Measurements from ENCODE around the gene MRPS26. TPM values are rescaled to one million over a fixed set of nuclear protein-coding genes. Genes with fewer than 3 reads are reported as not detected.

Gene MRPS26
- total RNA-seq, 1 donor from 2014 or later, result 27.3 TPM

DNA sequence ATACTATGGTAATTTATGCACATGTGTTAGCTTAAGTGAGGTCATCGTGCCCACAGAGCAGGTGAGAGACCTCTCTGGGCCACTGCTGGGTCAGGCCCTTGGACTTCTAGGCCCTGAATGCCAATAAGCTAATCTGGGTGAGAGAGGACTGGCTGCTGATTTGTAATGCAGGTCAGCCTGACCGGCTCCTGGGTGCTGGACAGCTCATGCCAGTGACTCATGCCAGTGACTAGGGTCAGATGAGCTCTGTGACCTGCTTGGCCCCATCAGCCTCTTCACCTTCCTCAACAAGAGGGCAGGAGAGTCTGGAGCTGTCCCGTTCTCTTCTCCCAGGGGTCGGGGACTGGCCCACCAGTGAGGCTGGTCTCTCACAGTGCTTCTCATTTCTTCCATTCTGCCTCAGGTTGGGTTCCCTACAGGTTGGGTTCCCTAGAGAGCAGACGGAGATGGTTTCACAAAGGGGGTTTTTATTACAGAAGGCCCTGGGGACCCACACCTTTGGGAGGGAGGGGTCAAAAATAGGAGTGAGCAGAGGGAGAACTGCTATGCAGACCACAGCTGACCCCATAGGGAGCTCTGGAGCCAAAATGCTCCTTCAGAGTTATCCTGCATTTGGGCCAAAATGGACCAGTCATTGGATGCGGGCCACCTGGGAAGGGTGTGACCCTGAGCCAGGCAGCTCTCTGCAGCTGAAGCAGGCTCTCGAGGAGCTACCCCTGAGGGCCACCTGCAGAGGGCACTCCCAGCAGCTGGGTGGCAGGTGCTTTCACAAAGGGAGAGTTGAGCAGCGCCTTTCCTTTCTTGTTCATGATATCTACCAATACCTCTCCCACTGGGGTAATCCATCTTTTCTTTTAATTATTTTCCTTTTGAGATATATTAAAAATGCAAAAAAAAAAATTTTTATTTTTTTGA lies 23.4 kb downstream of the MRPS26 start:
- FAIRE-seq (no peak), DNase-seq (ENCODE audit: low read depth) (no peak)
- Histone ChIP-seq H3K4me2 (ENCODE audit: low read length) (no peak overlapping the region), H3K79me2 (ENCODE audit: insufficient read depth, low read length) (no peaks in the 10 kb centered on the region), H3K9me3 (ENCODE audit: insufficient read depth, low read depth, low read length) (no peaks in the 10 kb centered on the region), H3K4me3 (ENCODE audit: insufficient read depth, low read depth, low read length) (no peak overlapping the region), H4K20me1 (ENCODE audit: insufficient read depth, low read length) (no peaks in the 10 kb centered on the region), H2AFZ (ENCODE audit: low read depth, low read length) (no peak overlapping the region), H3K4me1 (ENCODE audit: insufficient read depth, low read length) (peaks cover 2% of the 10 kb centered on the region), H3K27ac (ENCODE audit: low read depth, low read length) (no peak overlapping the region), H3K9ac (ENCODE audit: low read length) (no peak overlapping the region), H3K27me3 (ENCODE audit: insufficient read depth, low read length) (peaks cover 14% of the 10 kb centered on the region), H3K36me3 (ENCODE audit: insufficient read depth, low read length) (no peaks in the 10 kb centered on the region)
- TF ChIP-seq, protein P1, sequence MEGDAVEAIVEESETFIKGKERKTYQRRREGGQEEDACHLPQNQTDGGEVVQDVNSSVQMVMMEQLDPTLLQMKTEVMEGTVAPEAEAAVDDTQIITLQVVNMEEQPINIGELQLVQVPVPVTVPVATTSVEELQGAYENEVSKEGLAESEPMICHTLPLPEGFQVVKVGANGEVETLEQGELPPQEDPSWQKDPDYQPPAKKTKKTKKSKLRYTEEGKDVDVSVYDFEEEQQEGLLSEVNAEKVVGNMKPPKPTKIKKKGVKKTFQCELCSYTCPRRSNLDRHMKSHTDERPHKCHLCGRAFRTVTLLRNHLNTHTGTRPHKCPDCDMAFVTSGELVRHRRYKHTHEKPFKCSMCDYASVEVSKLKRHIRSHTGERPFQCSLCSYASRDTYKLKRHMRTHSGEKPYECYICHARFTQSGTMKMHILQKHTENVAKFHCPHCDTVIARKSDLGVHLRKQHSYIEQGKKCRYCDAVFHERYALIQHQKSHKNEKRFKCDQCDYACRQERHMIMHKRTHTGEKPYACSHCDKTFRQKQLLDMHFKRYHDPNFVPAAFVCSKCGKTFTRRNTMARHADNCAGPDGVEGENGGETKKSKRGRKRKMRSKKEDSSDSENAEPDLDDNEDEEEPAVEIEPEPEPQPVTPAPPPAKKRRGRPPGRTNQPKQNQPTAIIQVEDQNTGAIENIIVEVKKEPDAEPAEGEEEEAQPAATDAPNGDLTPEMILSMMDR (IDR thresholded peaks at IDR 0.05; ENCODE audit: insufficient read depth, low read depth, low read length), result no peak
- TF ChIP-seq EZH2 (IDR thresholded peaks at IDR 0.05; ENCODE audit: insufficient read depth, low read length), result no peak
- Mint-ChIP-seq H3K27ac (ENCODE audit: unreplicated experiment) (no peak overlapping the region), H3K4me3 (ENCODE audit: unreplicated experiment) (no peak overlapping the region), H3K36me3 (ENCODE audit: low read depth, unreplicated experiment) (no peaks in the 10 kb centered on the region), H3K9me3 (ENCODE audit: unreplicated experiment) (no peaks in the 10 kb centered on the region), H3K4me1 (ENCODE audit: low read depth, unreplicated experiment) (peaks cover 10% of the 10 kb centered on the region), H3K27me3 (ENCODE audit: low read depth, unreplicated experiment) (peaks cover 21% of the 10 kb centered on the region)

DNA sequence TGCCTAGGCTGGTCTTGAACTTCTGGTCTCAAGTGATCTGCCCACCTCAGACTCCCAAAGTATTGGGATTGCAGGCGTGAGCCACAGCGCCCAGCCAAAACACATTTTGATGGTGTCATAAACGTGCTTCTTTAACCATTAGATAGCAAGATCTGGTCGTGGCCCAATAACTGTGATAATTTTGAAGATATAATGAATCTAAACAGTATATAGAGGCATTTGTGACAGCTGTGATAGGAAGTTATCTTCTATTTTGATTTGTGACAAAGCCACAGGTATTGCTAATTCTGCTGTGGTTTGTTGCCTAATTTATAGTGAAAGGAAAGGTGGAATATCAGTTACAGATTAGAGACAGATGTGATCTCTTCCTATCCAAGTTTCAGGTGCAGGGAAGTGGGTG lies 24.9 kb downstream of the MRPS26 start:
- Histone ChIP-seq H3K4me2 (ENCODE audit: low read length) (no peak overlapping the region), H3K79me2 (ENCODE audit: insufficient read depth, low read length) (no peaks in the 10 kb centered on the region), H3K9me3 (ENCODE audit: insufficient read depth, low read depth, low read length) (no peaks in the 10 kb centered on the region), H3K4me1 (ENCODE audit: insufficient read depth, low read length) (peaks cover 2% of the 10 kb centered on the region), H3K36me3 (ENCODE audit: insufficient read depth, low read length) (no peaks in the 10 kb centered on the region), H3K27me3 (ENCODE audit: insufficient read depth, low read length) (peaks cover 14% of the 10 kb centered on the region), H3K9ac (ENCODE audit: low read length) (no peak overlapping the region), H2AFZ (ENCODE audit: low read depth, low read length) (no peak overlapping the region), H3K27ac (ENCODE audit: low read depth, low read length) (no peak overlapping the region), H3K4me3 (ENCODE audit: insufficient read depth, low read depth, low read length) (no peak overlapping the region), H4K20me1 (ENCODE audit: insufficient read depth, low read length) (no peaks in the 10 kb centered on the region)
- H3K27me3 Mint-ChIP-seq (ENCODE audit: low read depth, unreplicated experiment), result peaks cover 21% of the 10 kb centered on the region
- peaks cover 13% of the 10 kb centered on the region for H3K4me1 Mint-ChIP-seq (ENCODE audit: low read depth, unreplicated experiment)
- DNase-seq (ENCODE audit: low read depth) (no peak), FAIRE-seq (no peak)
- H3K9me3 Mint-ChIP-seq (ENCODE audit: unreplicated experiment), result no peaks in the 10 kb centered on the region
- H3K36me3 Mint-ChIP-seq (ENCODE audit: low read depth, unreplicated experiment), result no peaks in the 10 kb centered on the region
- TF ChIP-seq EZH2 (IDR thresholded peaks at IDR 0.05; ENCODE audit: insufficient read depth, low read length), result no peak
- TF ChIP-seq, protein P1 (IDR thresholded peaks at IDR 0.05; ENCODE audit: insufficient read depth, low read depth, low read length), result no peak
- no peak overlapping the region for H3K4me3 Mint-ChIP-seq (ENCODE audit: unreplicated experiment)
- H3K27ac Mint-ChIP-seq (ENCODE audit: unreplicated experiment), result no peak overlapping the region

DNA sequence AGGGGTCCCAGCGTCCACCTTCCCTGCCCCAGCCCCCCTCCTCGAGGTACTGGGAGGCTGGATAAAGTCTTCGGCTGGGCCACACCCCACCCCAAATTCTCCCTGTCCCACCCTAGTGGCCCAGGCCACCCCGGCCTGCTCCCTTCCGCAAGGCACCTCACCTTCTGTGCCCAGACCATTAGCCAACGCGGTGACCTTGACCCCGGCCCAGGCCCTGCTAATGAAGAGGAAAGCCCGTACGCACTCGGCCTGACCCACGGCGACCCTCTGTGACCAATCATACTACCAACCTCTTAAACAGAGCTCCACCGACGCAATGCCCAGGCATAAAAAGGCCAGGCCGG lies 25.4 kb downstream of the MRPS26 start:
- no peaks in the 10 kb centered on the region for H4K20me1 ChIP-seq (ENCODE audit: insufficient read depth, low read length)
- no peak overlapping the region for H2AFZ ChIP-seq (ENCODE audit: low read depth, low read length)

More for the DNA sequence above, 25.4 kb downstream of the MRPS26 start:
- H3K4me3 Mint-ChIP-seq (ENCODE audit: unreplicated experiment), result no peak overlapping the region
- H3K27me3 Mint-ChIP-seq (ENCODE audit: low read depth, unreplicated experiment), result peaks cover 21% of the 10 kb centered on the region
- FAIRE-seq, result no peak
- no peaks in the 10 kb centered on the region for H3K9me3 Mint-ChIP-seq (ENCODE audit: unreplicated experiment)
- H3K9me3 ChIP-seq (ENCODE audit: insufficient read depth, low read depth, low read length), result no peaks in the 10 kb centered on the region
- no peak for DNase-seq (ENCODE audit: low read depth)
- H3K27ac Mint-ChIP-seq (ENCODE audit: unreplicated experiment), result no peak overlapping the region
- peaks cover 14% of the 10 kb centered on the region for H3K27me3 ChIP-seq (ENCODE audit: insufficient read depth, low read length)
- no peaks in the 10 kb centered on the region for H3K36me3 ChIP-seq (ENCODE audit: insufficient read depth, low read length)
- H3K27ac ChIP-seq (ENCODE audit: low read depth, low read length), result no peak overlapping the region
- no peaks in the 10 kb centered on the region for H3K36me3 Mint-ChIP-seq (ENCODE audit: low read depth, unreplicated experiment)
- TF ChIP-seq, protein P1 (IDR thresholded peaks at IDR 0.05; ENCODE audit: insufficient read depth, low read depth, low read length), result no peak
- no peak for TF ChIP-seq EZH2 (IDR thresholded peaks at IDR 0.05; ENCODE audit: insufficient read depth, low read length)
- H3K4me2 ChIP-seq (ENCODE audit: low read length), result peak overlapping the region; percentile 71
- H3K4me1 Mint-ChIP-seq (ENCODE audit: low read depth, unreplicated experiment), result peaks cover 13% of the 10 kb centered on the region
- no peak overlapping the region for H3K9ac ChIP-seq (ENCODE audit: low read length)
- no peak overlapping the region for H3K4me3 ChIP-seq (ENCODE audit: insufficient read depth, low read depth, low read length)
- no peaks in the 10 kb centered on the region for H3K79me2 ChIP-seq (ENCODE audit: insufficient read depth, low read length)
- peaks cover 2% of the 10 kb centered on the region for H3K4me1 ChIP-seq (ENCODE audit: insufficient read depth, low read length)
